Stimulated activated naive CD8-positive, alpha-beta T cell treated with anti-CD3 and anti-CD28 coated beads, Interleukin-15, Interleukin-2, amounts not matched to agents 100 U/mL and 50 U/mL, for 24 hours (primary cell): ENCODE results near the gene NEMF.
"Not testable (repeated sequence)": the region's sequence is repeated elsewhere in the genome, so short reads cannot be mapped to it uniquely, and the experiment has no call there.

Experiments
- ATAC-seq: fragments of 150-1000 bp; cut with Tn5 transposase; one replicate; pipeline ENCODE4 v1.10.0; 2021
- DNase-seq: peaks from one replicate; pipeline ENCODE4 v3.0.0; 2021

NEMF gene

DNA sequence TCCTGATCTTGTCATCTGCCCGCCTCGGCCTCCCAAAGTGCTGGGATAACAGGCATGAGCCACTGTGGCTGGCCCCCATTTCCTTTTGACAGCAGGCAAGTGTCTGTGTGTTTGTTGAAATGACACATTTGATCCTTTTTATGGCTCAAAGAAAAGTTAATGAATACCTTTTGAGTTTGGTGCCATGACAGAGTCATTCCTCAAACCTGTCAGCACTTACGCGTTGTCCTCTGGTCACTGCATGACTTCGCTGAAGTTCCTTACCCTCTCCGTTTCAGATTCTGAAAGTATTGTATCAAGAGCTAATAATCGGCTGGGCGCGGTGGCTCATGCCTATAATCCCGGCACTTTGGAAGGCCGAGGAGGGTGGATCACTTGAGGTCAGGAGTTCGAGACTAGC, 32.4 kb downstream of the NEMF start:
- DNase-seq (no peak), ATAC-seq (no peak)

DNA sequence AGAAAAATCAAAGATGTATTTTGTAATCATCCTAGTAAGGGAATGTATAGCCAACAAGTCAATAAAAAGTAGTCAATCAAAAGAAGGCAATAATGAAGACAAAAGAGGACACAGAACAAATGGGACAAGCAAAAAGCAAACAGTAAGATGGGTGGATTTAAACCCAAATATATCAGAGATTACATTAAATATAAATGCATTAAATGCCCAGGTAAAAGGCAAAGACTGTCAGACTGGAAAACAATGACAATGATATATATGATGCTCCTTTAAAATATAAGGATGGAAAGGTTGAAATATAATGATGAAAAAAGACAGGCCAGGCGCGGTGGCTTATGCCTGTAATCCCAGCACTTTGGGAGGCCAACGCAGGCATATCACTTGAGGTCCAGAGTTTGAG, 35.7 kb downstream of the NEMF start:
- ATAC-seq = no peak
- no peak for DNase-seq

- DNase-seq, ATAC-seq: not testable (repeated sequence)
Measured at GRCh38 chr14:49816118-49816517, 36.5 kb downstream of the NEMF start.

GRCh38 chr14:49808780-49809179, 43.8 kb downstream of the NEMF start:
- DNase-seq (no peak), ATAC-seq (no peak)

- no peak for ATAC-seq
- DNase-seq = no peak
Measured at GRCh38 chr14:49796025-49796424, 56.6 kb downstream of the NEMF start.

- DNase-seq = no peak
- no peak for ATAC-seq
Measured at GRCh38 chr14:49792618-49793017, 60.0 kb downstream of the NEMF start.

- no peak for DNase-seq
- no peak for ATAC-seq
Measured at GRCh38 chr14:49786315-49786714, 66.3 kb downstream of the NEMF start.

DNA sequence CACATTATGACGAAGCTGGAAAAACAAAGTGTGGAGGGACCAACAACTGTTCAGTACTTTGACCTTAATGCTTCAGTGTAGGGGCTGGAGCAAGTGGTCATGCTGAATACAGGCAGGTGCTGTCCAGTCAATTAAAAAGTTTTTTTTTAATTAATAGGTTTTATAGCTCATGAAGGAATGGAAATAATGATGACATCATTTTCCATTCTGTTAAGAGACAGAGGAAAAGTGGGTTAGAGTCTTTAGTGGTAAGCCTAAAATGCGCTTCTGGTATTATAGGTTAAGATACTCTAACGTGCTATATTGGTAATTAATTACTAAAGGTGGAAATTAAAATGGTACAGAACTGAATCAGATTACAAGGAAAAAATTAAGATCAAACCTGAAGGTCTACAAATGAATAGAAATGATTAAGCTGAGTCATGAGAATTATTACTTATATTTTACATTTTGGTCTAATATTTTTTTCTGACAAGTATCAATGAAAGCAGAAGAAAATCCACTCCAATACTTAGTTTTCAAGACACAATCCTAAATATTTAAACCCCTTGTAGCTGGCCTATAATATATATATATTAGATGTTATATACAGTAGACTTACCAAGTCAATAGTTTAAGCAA, 69.1 kb downstream of the NEMF start:
- DNase-seq = no peak
- no peak for ATAC-seq

DNA sequence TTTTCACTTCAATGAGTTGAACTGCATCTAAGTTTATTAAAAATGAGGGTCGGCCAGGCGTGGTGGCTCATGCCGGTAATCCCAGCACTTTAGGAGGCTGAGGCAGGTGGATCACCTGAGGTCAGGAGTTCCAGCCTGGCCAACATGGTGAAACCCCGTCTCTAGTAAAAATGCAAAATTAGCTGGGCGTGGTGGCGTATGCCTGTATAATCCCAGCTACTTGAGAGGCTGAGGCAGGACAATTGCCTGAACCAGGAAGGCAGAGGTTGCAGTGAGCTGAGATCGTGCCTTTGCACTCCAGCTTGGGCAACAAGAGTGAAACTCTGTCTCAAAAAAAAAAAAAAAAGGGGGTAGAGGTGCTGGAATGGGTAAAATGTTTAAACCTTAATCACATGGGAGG, 71.5 kb downstream of the NEMF start:
- not testable (repeated sequence) for ATAC-seq, DNase-seq

- ATAC-seq (no peak), DNase-seq (no peak)
Measured at GRCh38 chr14:49778421-49778820, 74.2 kb downstream of the NEMF start.

GRCh38 chr14:49774106-49774505, 78.5 kb downstream of the NEMF start:
- ATAC-seq (no peak), DNase-seq (no peak)

DNA sequence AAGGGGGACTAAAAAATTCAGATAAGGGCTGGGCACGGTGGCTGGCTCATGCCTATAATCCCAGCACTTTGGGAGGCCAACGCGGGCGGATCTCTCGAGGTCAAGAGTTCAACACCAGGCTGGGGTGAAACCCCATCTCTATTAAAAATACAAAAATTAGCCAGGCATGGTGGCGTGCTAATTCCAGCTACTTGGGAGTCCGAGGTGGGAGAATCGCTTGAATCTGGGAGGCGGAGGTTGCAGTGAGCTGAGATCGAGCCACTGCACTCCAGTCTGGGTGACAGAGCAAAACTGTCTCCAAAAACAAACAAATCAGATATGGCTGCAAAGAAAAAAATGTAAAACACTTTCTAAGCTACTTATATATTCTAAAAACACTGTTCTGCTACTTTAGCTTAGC, 80.9 kb downstream of the NEMF start:
- not testable (repeated sequence) for ATAC-seq, DNase-seq

GRCh38 chr14:49770212-49770817, 82.3 kb downstream of the NEMF start:
- no peak for ATAC-seq
- DNase-seq = no peak

DNA sequence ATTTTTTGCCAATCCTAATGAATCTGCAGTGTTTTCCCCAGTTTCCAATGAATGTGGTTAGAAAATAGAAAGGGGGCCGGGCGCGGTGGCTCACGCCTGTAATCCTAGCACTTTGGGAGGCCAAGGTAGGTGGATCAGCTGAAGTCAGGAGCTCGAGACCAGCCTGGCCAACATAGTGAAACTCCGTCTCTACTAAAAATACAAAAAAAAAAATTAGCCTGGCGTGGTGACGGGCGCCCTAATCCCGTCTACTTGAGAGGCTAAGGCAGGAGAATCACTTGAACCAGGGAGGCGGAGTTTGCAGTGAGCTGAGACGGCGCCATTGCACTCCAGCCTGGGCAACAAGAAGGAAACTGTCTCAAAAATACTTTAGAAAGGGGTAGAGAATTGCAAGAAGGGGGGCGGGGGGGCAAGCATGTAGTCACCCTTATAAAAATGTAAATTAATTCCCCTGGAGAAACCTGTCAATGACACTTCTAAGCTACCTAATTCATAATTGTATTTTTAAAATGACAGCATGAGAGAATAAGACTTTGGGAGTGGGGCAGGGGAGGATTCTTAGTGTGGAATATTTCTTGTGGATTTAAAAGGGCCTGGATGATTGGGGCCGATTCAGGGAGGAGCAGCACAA, 82.9 kb downstream of the NEMF start:
- DNase-seq (no peak), ATAC-seq (no peak)

- no peak for DNase-seq
- ATAC-seq = no peak
Measured at GRCh38 chr14:49769171-49769570, 83.4 kb downstream of the NEMF start.

DNA sequence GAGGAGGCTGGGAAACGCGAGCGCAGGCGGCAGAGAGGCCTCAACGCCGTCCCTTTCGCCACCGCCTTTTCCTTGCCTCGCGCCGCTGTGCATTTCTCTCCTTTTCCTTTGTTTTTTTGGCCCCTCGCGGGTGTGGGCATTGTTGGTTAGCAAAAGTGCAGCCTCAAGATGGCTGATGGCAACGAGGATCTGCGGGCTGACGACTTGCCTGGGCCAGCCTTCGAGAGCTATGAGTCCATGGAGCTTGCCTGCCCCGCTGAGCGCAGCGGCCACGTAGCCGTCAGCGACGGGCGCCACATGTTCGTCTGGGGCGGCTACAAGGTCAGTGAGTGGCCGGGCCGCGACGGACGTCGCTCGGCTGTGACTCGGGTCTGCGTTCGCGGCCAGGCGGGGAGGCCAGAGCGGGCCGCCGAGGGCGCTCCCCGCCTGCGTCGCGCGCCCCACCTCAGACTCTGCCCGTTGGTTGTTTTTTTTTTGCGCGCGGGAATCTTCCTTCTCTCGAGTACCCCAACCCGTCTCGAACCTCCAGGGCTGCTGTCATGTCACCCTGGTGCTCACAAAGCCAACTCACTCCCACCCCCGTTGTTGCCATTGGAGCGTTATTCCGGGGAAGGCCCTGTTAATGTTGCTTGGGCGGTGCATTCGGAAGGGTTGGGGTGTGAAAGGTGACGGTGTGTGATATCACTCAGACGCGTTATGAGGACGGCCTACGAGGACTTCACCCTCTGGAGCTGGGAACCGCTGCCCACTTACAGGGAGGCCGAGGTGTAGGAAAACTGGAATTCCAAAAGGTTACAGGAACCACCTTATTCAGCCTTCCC, 84.1 kb downstream of the NEMF start:
- peak; percentile 75 for ATAC-seq

DNA sequence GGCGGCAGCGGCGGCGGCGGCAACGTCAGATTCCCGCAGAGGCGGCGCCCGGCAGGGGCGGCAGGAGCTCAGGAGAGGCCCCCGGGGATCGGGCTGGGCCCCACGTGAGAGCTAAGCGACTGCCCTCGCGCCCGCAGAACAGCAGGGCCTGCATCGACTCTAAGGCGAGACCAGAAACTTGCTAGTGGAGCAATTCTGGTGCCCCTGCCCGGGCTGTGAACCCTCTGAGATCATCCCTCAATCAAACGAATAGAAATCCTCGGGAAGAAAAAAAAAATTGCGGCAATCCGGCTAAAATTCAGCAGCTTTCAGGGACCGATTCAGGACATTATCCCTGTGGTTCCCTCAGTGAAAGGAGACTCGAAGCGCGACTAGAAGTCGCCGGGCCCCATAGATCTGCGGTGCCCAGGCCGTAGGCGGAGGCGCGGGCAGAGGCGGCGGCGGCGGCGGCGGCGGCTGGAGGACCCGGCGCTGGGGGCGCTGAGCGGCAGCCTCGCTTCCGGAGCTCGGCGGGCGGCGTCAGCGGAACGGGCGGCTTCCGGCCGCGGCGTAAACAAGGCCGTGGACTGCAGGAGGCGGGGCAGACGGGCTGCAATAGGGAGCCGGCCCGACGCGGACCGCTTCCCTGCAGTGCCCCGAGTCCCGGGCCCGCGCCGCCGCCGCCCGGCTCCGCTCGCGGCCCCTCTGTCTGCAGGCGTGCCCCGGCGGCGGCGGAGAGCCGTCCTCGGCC, 84.9 kb downstream of the NEMF start, which contains the start of gene KLHDC2:
Gene KLHDC2, plus strand, starts transcription at position 583 of the 730 bp plus-strand sequence. CDS start 316 bp downstream, outside the sequence.
- DNase-seq (peak; percentile 92), ATAC-seq (peak; percentile 89)

More for the DNA sequence above, 84.1 kb downstream of the NEMF start:
- DNase-seq = peak; percentile 76

DNA sequence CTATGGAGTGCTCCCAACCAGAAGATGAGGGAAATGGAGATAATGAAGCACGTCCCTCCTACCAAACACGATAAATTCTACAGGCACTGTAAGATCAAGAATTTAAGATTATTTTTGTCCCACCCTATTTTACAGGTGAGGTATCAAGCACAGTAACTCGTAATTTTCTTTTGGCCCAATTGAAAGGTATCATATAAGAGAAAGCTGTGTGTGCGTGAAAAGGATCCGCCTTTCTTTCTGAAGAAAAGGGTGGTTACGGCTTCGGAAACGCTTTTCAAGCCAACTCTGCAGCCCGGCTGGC, 85.4 kb downstream of the NEMF start:
- DNase-seq (no peak), ATAC-seq (no peak)

- DNase-seq (no peak), ATAC-seq (no peak)
Measured at GRCh38 chr14:49766839-49767238, 85.7 kb downstream of the NEMF start.

DNA sequence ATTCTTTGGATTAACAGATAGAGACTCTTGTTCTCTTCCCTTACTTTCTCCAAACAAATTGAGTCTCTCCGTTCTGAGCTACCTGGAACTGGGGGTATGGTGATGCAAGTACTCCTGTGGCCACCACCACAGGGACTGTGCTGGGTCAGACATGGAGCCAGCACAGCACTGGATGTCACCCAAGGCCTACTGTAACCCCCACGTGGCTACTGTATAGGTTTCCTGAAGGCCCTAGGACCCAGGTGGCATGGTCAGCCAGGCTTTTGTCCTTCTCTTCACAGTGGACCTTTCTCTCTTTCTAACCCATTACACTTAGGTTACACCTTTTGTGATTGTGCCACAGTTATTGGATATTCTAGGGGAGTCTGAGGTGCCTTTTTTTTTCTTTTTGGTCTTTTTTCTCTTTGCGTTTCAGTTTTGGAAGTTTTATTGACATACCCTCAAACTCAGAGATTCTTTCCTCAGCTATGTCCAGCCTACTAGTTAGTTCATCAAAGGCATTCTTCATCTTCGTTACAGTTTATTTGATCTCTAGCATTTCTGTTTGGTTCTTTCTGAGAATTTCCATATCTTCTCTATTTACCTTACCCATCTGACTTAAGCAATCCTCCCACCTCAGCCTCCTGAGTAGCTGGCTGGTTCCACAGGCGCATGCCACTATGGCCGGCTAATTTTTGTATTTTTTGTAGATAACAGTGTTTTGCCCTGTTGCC, 90.6 kb downstream of the NEMF start:
- no peak for ATAC-seq
- no peak for DNase-seq

DNA sequence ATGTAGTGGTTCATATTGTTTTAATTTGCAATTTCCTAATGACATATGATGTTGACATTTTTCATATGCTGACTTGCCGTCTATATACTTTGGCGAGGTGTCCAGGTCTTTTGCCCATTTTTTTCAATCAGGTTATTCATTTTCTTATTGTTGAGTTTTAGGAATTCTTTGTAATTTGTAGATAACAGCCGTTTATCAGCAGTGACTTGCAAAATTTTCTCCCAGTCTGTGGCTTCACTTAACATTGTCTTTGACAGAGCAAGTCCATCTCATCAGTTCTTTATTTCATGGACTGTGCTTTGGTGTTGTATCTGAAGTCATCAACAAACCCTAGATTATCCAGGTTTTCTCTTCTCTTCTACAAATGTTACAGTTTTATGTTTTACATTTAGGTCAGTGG, 97.2 kb downstream of the NEMF start:
- DNase-seq (no peak), ATAC-seq (no peak)
